ENCODE results near the gene AAGAB.
A peak's percentile ranks its signal among the peaks of the same experiment; 100 is the strongest.

The AAGAB gene

DNA sequence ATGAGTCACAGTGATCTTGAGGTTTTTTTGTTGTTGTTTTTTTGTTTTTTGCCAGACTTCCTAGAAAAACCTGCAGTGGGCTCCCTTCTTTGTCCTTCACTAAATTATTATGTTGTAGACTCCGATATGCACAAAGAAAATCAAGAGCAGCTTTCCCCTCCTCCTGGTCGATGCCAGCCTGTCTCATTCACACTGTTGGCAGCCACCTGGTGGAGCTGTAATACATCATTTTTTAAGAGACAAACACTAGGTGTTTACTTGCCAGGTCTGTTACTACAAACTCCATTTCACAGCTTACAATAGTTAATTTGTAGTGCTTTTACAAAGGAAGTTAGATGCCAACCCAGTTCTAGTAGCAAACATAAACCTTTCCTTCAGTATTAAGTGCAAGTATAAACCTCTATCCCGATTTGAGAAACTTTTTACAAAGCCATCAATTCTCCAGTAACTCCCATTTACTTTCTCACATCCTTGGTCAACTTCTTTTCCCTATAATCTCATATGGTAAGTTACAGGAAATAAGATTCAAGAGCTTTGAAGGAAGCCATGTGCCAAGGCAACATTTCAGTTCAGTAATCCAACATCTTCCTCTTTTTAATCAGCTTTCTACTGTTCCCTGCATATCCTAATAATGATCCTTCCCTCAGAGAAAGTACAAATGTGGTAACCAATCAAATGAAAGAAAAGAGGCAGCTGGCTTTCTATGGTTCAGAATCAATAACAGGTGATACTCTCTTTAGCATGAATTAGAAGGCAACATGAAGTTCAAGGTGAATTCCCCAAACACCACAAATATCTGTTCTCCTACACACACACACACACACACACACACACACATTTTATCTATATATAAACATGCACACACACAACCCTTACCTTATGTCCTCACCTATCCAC is 14.0 kb downstream of the AAGAB start:
- no peak for TF ChIP-seq ZNF274 (IDR thresholded peaks at IDR 0.05; ENCODE audit: low read depth, low read length)
- peak overlapping the region; percentile 14; the same call in 1 of the 2 replicates for H3K4me3 ChIP-seq (ENCODE audit: low read length)

DNA sequence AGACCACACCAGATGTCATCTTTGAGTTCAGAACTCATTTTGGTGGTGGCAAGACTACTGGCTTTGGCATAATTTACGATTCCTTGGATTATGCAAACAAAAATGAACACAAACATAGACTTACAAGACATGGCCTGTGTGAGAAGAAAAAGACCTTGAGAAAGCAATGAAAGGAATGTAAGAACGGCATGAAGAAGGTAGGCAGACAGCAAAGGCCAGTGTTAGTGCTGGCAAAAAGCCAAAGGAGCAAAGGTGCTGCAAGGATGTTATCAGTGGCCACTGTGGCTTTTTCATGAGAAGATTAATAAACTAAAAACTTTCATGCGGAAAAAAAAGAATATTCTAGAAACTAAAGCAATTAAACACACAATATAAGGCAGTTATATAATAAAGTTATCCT is 21.9 kb downstream of the AAGAB start:
- TF ChIP-seq ZNF274 (IDR thresholded peaks at IDR 0.05; ENCODE audit: low read depth, low read length): no peak

DNA sequence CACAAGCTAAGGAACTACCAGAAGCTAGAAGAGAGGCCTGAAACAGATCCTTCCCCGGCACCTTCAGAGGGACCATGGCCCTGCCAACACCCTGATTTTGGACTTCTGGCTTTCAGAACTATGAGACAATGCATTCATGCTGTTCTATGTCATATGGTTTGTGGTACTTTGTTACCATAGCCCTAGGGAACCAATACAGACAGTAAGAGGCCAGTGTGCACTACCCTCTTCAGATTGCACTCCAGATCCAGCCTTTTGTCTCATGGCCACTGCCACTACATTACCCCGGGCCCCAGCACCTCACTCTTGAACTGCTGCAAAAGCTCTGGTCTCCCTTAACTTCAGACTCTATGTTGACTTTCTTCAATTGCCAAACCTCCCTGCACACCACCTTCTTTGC is 24.0 kb downstream of the AAGAB start:
- no peak overlapping the region for H3K4me3 ChIP-seq (ENCODE audit: low read length)
- no peak for TF ChIP-seq ZNF274 (IDR thresholded peaks at IDR 0.05; ENCODE audit: low read depth, low read length)

More for the DNA sequence above, 21.9 kb downstream of the AAGAB start:
- no peak overlapping the region for H3K4me3 ChIP-seq (ENCODE audit: low read length)

- H3K4me3 ChIP-seq (ENCODE audit: low read length): no peak overlapping the region
- no peak for TF ChIP-seq ZNF274 (IDR thresholded peaks at IDR 0.05; ENCODE audit: low read depth, low read length)
Observed at GRCh38 chr15:67228286-67228685, 26.2 kb downstream of the AAGAB start.

- no peak for TF ChIP-seq ZNF274 (IDR thresholded peaks at IDR 0.05; ENCODE audit: low read depth, low read length)
- no peak overlapping the region for H3K4me3 ChIP-seq (ENCODE audit: low read length)
Observed at GRCh38 chr15:67227846-67228245, 26.6 kb downstream of the AAGAB start.

- no peak for TF ChIP-seq ZNF274 (IDR thresholded peaks at IDR 0.05; ENCODE audit: low read depth, low read length)
- no peak overlapping the region for H3K4me3 ChIP-seq (ENCODE audit: low read length)
Observed at GRCh38 chr15:67227431-67227830, 27.0 kb downstream of the AAGAB start.

DNA sequence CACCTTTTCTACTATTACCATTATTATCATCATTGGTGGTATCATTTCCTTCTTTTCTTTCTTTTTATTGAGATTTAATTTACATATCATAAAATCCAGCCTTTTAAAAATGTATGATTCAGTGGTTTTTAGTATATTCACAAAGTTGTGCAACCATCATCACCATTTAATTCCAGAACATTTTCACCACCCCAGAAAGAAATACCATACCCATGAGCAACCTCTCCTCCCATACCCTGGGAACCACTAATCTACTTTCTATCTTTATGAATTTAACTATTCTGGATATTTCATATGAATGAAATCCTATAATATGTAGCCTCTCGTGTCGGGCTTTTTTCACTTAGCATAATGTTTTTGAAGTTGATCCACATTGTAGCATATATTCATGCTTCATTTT is 29.1 kb downstream of the AAGAB start:
- no peak for TF ChIP-seq ZNF274 (IDR thresholded peaks at IDR 0.05; ENCODE audit: low read depth, low read length)
- H3K4me3 ChIP-seq (ENCODE audit: low read length): no peak overlapping the region

- no peak for TF ChIP-seq ZNF274 (IDR thresholded peaks at IDR 0.05; ENCODE audit: low read depth, low read length)
- no peak overlapping the region for H3K4me3 ChIP-seq (ENCODE audit: low read length)
Observed at GRCh38 chr15:67224889-67225288, 29.6 kb downstream of the AAGAB start.

DNA sequence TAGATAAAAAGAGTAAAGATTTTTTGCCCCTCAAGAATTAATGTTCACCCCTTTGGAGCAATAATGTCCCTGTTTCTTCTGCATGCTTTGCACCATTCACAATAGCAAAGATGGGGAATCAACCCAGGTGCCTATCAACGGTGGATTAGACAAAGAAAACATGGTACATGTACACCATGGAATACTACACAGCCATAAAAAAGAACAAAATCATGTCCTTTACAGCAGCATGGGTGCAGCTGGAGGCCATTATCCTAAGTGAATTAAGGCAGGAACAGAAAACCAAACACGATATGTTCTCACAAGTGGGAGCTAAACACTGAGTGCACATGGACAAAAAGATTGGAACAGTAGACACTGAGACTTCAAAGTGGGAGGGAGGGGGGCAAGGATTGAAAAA is 35.2 kb downstream of the AAGAB start:
- TF ChIP-seq ZNF274 (IDR thresholded peaks at IDR 0.05; ENCODE audit: low read depth, low read length): no peak
- H3K4me3 ChIP-seq (ENCODE audit: low read length): no peak overlapping the region

DNA sequence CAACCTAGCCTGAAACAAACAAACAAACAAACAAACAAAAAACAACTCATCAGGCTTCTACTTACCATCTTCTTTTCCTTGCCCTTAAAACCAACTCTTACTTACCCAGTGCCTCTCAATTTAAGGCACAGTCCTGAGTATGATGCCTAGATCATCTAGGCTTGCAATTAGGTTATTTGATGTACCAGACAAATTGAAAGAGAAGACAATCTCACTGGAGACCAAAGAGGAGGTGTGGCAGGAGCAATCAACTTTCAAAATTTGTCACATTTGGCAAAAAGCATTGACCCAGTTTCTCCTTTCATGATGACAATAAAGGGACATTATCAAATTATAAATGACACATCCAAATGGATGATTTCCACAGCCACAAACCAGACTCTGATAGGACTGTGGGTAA is 36.0 kb downstream of the AAGAB start:
- TF ChIP-seq ZNF274 (IDR thresholded peaks at IDR 0.05; ENCODE audit: low read depth, low read length): no peak

GRCh38 chr15:67216859-67217258 is 37.6 kb downstream of the AAGAB start:
- no peak overlapping the region for H3K4me3 ChIP-seq (ENCODE audit: low read length)
- TF ChIP-seq ZNF274 (IDR thresholded peaks at IDR 0.05; ENCODE audit: low read depth, low read length): no peak

More for the DNA sequence above, 36.0 kb downstream of the AAGAB start:
- no peak overlapping the region for H3K4me3 ChIP-seq (ENCODE audit: low read length)

- no peak for TF ChIP-seq ZNF274 (IDR thresholded peaks at IDR 0.05; ENCODE audit: low read depth, low read length)
- no peak overlapping the region for H3K4me3 ChIP-seq (ENCODE audit: low read length)
Observed at GRCh38 chr15:67215102-67215501, 39.4 kb downstream of the AAGAB start.

DNA sequence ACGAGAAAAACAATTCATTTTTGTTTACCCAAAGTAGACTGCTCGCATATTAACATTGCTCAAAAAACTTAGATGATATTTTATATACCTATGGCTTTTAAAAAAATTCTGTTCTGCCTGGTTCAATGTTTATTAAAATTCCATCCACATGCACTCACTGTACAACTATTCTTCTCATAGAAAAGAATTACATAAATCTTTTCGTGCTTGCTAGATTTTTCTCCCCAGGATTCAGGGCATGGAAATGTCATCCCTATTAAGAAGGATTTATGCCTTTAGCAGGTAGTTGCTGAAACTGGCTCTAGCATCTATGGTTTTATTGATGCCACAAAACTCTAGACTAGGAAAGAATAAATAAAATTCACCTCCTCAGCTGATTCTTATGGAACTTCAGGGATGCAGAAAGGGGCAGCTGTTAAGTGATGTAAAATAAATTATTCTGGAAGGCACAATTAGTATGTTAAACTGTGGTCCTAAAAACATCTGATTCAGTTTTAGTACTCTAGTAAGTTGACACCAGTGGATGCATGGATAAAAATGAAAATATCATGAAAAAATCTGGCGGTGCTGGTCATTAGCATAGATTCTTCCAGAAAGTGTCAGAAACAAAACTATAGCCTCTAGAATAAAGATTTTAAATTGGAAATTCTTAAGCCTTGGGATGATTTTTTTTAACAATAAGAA is 41.6 kb downstream of the AAGAB start:
- TF ChIP-seq ZNF274 (IDR thresholded peaks at IDR 0.05; ENCODE audit: low read depth, low read length): no peak
- no peak overlapping the region for H3K4me3 ChIP-seq (ENCODE audit: low read length)

GRCh38 chr15:67210555-67211168 is 43.8 kb downstream of the AAGAB start:
- no peak overlapping the region for H3K4me3 ChIP-seq (ENCODE audit: low read length)
- TF ChIP-seq ZNF274 (IDR thresholded peaks at IDR 0.05; ENCODE audit: low read depth, low read length): no peak

DNA sequence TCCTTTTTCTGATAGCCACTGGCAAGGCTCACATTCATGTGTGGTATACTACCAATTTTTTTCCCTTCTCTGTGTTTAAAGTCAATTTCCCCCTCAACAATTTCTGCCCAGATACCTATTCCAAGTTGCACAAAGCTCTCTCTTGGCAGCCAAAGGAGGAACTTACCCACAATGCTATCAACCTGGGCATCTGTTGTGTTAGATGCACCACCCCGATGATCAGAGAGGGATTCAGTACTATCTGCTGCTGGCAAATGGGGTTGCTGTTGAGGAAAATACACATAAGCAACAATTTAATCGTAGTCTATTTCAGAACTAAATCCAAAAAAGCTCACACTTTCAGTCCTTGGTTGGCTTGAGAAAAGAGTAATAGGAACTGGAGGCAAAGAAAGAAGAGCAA is 46.1 kb downstream of the AAGAB start:
- H3K4me3 ChIP-seq (ENCODE audit: low read length): no peak overlapping the region
- TF ChIP-seq ZNF274 (IDR thresholded peaks at IDR 0.05; ENCODE audit: low read depth, low read length): no peak
